Ascending aorta (tissue), 1 donor: ENCODE results near the gene FAT1. TPM values are rescaled to one million over a fixed set of nuclear protein-coding genes. Genes with fewer than 3 reads are reported as not detected.

Source experiments
- total RNA-seq: library from RNA; depleted of rRNA; stranded (reverse); fragments of >200 nt; gene quantifications from one replicate; pipeline ENCODE4 v1.1.0, GENCODE V29; 2016

Gene FAT1
- total RNA-seq, 1 donor from 2014 or later = 52.9 TPM

Other genes starting within 250 kb of the FAT1 start
- not detected for gene MTNR1A, start 168.3 kb downstream of the FAT1 start, total RNA-seq